Suppressor macrophage treated with lipopolysaccharide for 1 hour (primary cell): ENCODE measurements around the gene MYF6.
A peak's percentile ranks its signal among the peaks of the same experiment; 100 is the strongest.

Experiments
- DNase-seq, 3 donors: peaks; one replicate each; pipeline ENCODE4 v3.0.0-alpha.2; 2020 to 2022

The MYF6 gene

GRCh38 chr12:80707830-80708258 is 410 bp downstream of the MYF6 start:
- DNase-seq, result no peak

GRCh38 chr12:80708259-80708974 is 983 bp downstream of the MYF6 start:
- no peak for DNase-seq

GRCh38 chr12:80708975-80709328 is 1.5 kb downstream of the MYF6 start:
- DNase-seq, result no peak

GRCh38 chr12:80709811-80710726 is 2.6 kb downstream of the MYF6 start:
- DNase-seq, result peak; percentile 20 to 26 (median 22)

- no peak for DNase-seq
Observed at GRCh38 chr12:80710727-80711449, 3.5 kb downstream of the MYF6 start.

- DNase-seq, result no peak
Observed at GRCh38 chr12:80711866-80712265, 4.4 kb downstream of the MYF6 start.

- DNase-seq, result no peak
Observed at GRCh38 chr12:80712866-80713265, 5.4 kb downstream of the MYF6 start.

- no peak for DNase-seq
Observed at GRCh38 chr12:80713419-80713818, 6.0 kb downstream of the MYF6 start.

GRCh38 chr12:80714055-80714454 is 6.6 kb downstream of the MYF6 start:
- DNase-seq, result no peak

GRCh38 chr12:80714846-80715245 is 7.4 kb downstream of the MYF6 start:
- no peak for DNase-seq

- DNase-seq, result no peak
Observed at GRCh38 chr12:80715713-80716249, 8.3 kb downstream of the MYF6 start.

- DNase-seq, result no peak
Observed at GRCh38 chr12:80716696-80717469, 9.4 kb downstream of the MYF6 start, which contains the start of gene MYF5. Gene MYF5, plus strand, starts transcription at chr12:80716912. Its CDS starts 152 bp downstream, at chr12:80717064.

GRCh38 chr12:80717856-80718255 is 10.4 kb downstream of the MYF6 start:
- no peak for DNase-seq

GRCh38 chr12:80720516-80720915 is 13.1 kb downstream of the MYF6 start:
- DNase-seq, result no peak

- peak in 2 of 3 donors; percentile 3 to 4 for DNase-seq
Observed at GRCh38 chr12:80721326-80721725, 13.9 kb downstream of the MYF6 start.

GRCh38 chr12:80745851-80746505 is 38.5 kb downstream of the MYF6 start:
- no peak for DNase-seq

GRCh38 chr12:80747800-80748199 is 40.4 kb downstream of the MYF6 start:
- no peak for DNase-seq

- DNase-seq, result no peak
Observed at GRCh38 chr12:80749456-80749855, 42.0 kb downstream of the MYF6 start.

- DNase-seq, result no peak
Observed at GRCh38 chr12:80752464-80752863, 45.0 kb downstream of the MYF6 start.

GRCh38 chr12:80754274-80754673 is 46.8 kb downstream of the MYF6 start:
- no peak for DNase-seq

- DNase-seq, result peak; percentile 3 to 23 (median 8)
Observed at GRCh38 chr12:80756875-80757274, 49.4 kb downstream of the MYF6 start.
